ENCODE data around the gene STOML2. TPM values are rescaled to one million over a fixed set of nuclear protein-coding genes. Genes with fewer than 3 reads are reported as not detected.

STOML2 gene
- 216 to 280 TPM (median 256 TPM) in 5 replicates for total RNA-seq (2022; extraction: Qiagen RNA extraction; ENCODE audit: low read depth)

GRCh38 chr9:35102769-35103659 is at the start of gene STOML2:
TSS of gene STOML2 (minus strand) at chr9:35103131. CDS start at chr9:35103094, 37 bp downstream.

GRCh38 chr9:35115680-35116538 is 13.0 kb upstream of the STOML2 start, which contains the start of gene ATOSB:
TSS of gene ATOSB (minus strand) at chr9:35115862. CDS start at chr9:35108274, 7,588 bp downstream.

GRCh38 chr9:35096035-35096849 is 6.7 kb downstream of the STOML2 start, which contains the start of gene PIGO:
TSS of gene PIGO (minus strand) at chr9:35096591. CDS start at chr9:35095565, 1,026 bp downstream.

DNA sequence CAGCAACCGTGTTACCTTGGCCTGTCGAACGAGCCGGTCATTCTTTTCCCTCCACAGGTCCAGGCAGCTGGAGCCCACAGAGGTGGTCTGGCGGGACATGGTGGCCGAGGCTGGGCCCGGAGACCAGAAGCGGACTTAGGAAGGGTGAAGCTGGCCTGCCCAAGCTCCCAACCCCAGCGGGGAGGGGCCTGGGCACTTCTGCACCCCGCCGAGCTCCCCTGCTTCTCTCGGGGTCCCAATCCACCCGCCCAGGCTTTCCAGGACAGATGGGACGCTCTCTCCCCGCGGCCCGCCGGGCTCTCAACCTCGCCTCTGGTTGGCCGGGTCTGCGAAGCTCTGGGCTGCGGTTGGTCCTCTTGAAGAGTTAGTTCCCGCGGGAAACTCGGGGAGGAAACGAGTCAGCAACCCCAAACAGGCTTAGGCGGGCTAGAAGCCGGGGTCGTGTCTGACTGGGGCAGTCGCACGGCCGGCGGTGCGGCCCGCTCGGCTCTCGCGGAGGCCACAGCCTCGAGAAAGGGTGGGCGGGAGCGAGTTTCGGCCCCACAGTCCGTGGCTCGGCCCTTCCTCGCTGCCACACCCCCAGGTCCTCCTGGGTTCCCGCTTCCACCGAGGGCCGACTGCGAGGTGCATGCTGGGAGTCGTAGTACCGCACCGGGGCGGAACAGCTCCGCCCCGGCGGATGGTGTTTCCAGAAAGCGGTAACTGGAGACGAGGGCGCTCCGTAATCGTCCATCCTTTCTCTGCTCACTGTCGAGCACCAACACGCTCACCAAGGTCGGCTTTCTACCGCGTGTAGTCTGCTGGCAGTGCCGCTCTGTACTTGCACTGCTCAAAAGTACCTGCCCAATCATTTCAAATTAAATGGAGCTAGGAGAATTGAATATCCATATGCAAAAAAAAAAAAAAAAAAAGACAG is 23.2 kb downstream of the STOML2 start, which contains the start of gene FANCG:
FANCG (minus strand) TSS at position 517 of the 916 bp plus-strand sequence; CDS start at position 99, 418 bp downstream.

GRCh38 chr9:35072461-35073278 is 30.3 kb downstream of the STOML2 start, which contains the start of gene VCP:
TSS of gene VCP (minus strand) at chr9:35072625. CDS start at chr9:35072353, 272 bp downstream.

Other genes with a start within 250 kb of the STOML2 start
- gene PHF24, start 144.8 kb downstream of the STOML2 start, total RNA-seq (2022; extraction: Qiagen RNA extraction; ENCODE audit: low read depth), result 0.07 to 0.18 TPM (median 0.17 TPM) in 5 replicates
- gene DNAJB5, start 113.4 kb downstream of the STOML2 start, total RNA-seq (2022; extraction: Qiagen RNA extraction; ENCODE audit: low read depth), result 3.7 to 5.4 TPM (median 4.8 TPM) in 5 replicates
- gene VCP, start 30.5 kb downstream of the STOML2 start, total RNA-seq (2022; extraction: Qiagen RNA extraction; ENCODE audit: low read depth), result 264 to 322 TPM (median 298 TPM) in 5 replicates
- gene FANCG, start 23.2 kb downstream of the STOML2 start, total RNA-seq (2022; extraction: Qiagen RNA extraction; ENCODE audit: low read depth), result 35.8 to 58.3 TPM (median 55.3 TPM) in 5 replicates
- 45.3 to 52.5 TPM (median 50.2 TPM) in 5 replicates for gene PIGO, start 6.5 kb downstream of the STOML2 start, total RNA-seq (2022; extraction: Qiagen RNA extraction; ENCODE audit: low read depth)
- gene ATOSB, start 12.7 kb upstream of the STOML2 start, total RNA-seq (2022; extraction: Qiagen RNA extraction; ENCODE audit: low read depth), result 6.9 to 10.1 TPM (median 8.8 TPM) in 5 replicates
- 8.7 to 10.1 TPM (median 9.8 TPM) in 5 replicates for gene UNC13B, start 58.9 kb upstream of the STOML2 start, total RNA-seq (2022; extraction: Qiagen RNA extraction; ENCODE audit: low read depth)

Measured in A549 treated with DMSO at 1 μM for 4 hours (cell line).